PC-9 (cell line): Measurements from ENCODE around the gene CSPG5.

Experiments
- CTCF ChIP-seq: fragments of 200-600 bp; sonication (generic); conservative IDR thresholded peaks from 2 replicates; pipeline ENCODE4 v1.6.1; 2017; ENCODE audit warnings: mixed run types, antibody characterized with exemption, mild to moderate bottlenecking, moderate library complexity
- EZH2 ChIP-seq: fragments of 200-600 bp; sonication (generic); IDR thresholded peaks from 2 replicates; pipeline ENCODE4 v1.8.0; 2017; ENCODE audit warnings: antibody characterized with exemption, low read depth

DNA sequence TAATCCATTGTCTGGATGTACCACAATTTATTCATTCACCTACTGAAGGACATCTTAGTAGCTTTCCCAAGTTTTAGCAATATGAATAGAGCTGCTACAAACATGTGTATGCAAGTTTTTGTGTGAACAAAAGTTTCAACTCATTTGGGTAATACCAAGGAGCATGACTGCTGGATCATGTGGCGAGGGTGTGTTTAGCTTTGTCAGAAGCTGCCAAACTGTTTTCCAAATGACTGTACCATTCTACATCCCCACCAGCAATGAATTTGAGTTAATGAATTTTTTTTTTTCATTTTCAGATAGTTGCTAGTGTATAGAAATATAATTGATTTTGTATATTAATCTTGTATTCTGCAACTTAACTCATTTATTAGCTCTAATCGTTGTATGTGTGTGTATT is 45.2 kb downstream of the CSPG5 start:
- TF ChIP-seq CTCF (no peak), EZH2 (no peak)
